ENCODE data around the gene WDPCP.

DNA sequence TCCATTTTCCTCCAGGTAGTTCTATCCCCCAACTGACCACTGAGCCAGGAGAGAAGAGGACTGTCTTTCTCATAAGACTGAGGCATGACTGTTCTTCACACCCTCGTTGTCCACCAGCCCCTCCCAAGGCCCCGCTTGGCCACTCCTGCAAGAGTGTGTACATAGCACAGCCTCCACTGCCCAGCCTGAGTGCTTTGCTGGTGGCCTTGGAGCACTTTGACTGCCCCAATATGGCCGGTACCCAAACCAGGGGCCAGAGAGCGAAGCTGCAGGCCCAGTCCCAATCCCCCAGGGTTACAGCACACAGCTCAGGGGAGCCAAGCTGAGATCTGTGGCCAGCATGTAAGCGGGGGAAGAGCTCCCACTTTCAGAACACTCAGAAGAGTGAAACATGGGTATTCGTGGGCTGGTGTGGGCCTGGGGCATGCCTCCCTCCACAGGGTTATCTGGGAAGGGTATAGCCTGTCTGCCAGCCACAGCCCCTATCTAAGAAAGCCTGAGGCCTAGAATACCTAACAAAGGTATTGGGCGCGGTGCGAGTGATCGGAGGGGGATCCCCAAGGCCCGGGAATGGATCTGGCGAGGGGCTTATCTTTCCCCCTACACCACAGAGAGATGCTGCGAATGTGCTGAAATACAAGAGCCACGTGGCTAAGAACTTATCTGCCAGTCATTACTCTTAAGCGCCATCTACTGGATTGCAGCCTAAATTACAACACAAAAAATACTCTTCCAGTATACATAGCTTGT is 163.8 kb downstream of the WDPCP start:
- TF ChIP-seq GLIS3 (CRISPR knock-in tag; IDR thresholded peaks at IDR 0.05) (no peak), RARB (CRISPR knock-in tag; IDR thresholded peaks at IDR 0.05) (no peak)
